H9 (cell line): ENCODE results near the gene TOM1L2. TPM values are rescaled to one million over a fixed set of nuclear protein-coding genes. Genes with fewer than 3 reads are reported as not detected.

Experiments
- DNase-seq: peaks from one replicate; pipeline ENCODE4 v3.0.0-alpha.2; 2017
- H2AFZ ChIP-seq: one replicate; pipeline ENCODE4 v1.6.1; 2013; ENCODE audit warnings: mild to moderate bottlenecking, low read length, control low read depth, moderate library complexity
- H2AK5ac ChIP-seq: 2 replicates; pipeline ENCODE4 v1.6.1; 2013; ENCODE audit warnings: low read length, control low read depth, mixed read lengths; ENCODE audit not compliant: insufficient read length
- H2BK120ac ChIP-seq: one replicate; pipeline ENCODE4 v1.6.1; 2013; ENCODE audit warnings: low read depth, mild to moderate bottlenecking, low read length, control low read depth, inconsistent platforms; ENCODE audit not compliant: poor library complexity, severe bottlenecking
- H2BK12ac ChIP-seq: 2 replicates; pipeline ENCODE4 v1.6.1; 2013; ENCODE audit warnings: low read length, control low read depth, mixed read lengths, low read depth; ENCODE audit not compliant: insufficient read length
- H2BK15ac ChIP-seq: 2 replicates; pipeline ENCODE4 v1.6.1; 2013; ENCODE audit warnings: low read depth, low read length, control low read depth
- H2BK20ac ChIP-seq: one replicate; pipeline ENCODE4 v1.6.1; 2013; ENCODE audit warnings: low read depth, mild to moderate bottlenecking, low read length, control low read depth, inconsistent platforms; ENCODE audit not compliant: poor library complexity, severe bottlenecking
- H2BK5ac ChIP-seq: 2 replicates; pipeline ENCODE4 v1.6.1; 2013; ENCODE audit warnings: low read length, control low read depth, mixed read lengths; ENCODE audit not compliant: insufficient read length
- H3K14ac ChIP-seq: 2 replicates; pipeline ENCODE4 v1.6.1; 2013; ENCODE audit warnings: low read length, control low read depth; ENCODE audit not compliant: insufficient read depth
- H3K18ac ChIP-seq: 2 replicates; pipeline ENCODE4 v1.6.1; 2013; ENCODE audit warnings: low read depth, mild to moderate bottlenecking, mixed read lengths, low read length, control low read depth; ENCODE audit not compliant: insufficient read length
- H3K23ac ChIP-seq: 2 replicates; pipeline ENCODE4 v1.6.1; 2013; ENCODE audit warnings: low read length, control low read depth, mixed read lengths, low read depth; ENCODE audit not compliant: insufficient read length
- H3K23me2 ChIP-seq: 2 replicates; pipeline ENCODE4 v1.6.1; 2013; ENCODE audit warnings: low read depth, mild to moderate bottlenecking, mixed read lengths, low read length, control low read depth; ENCODE audit not compliant: insufficient read length, poor library complexity, severe bottlenecking
- H3K27ac ChIP-seq: 2 replicates; pipeline ENCODE4 v1.5.1; 2013; ENCODE audit warnings: low read length, control low read depth, mixed read lengths, low read depth; ENCODE audit not compliant: insufficient read length
- H3K27me3 ChIP-seq: 2 replicates; pipeline ENCODE4 v1.6.1; 2013; ENCODE audit warnings: low read length, control low read depth, inconsistent platforms; ENCODE audit not compliant: insufficient read depth
- H3K4ac ChIP-seq: 2 replicates; pipeline ENCODE4 v1.6.1; 2013; ENCODE audit warnings: low read depth, mild to moderate bottlenecking, control low read depth, inconsistent platforms, low read length, moderate library complexity
- H3K4me1 ChIP-seq: 2 replicates; pipeline ENCODE4 v1.6.1; 2013; ENCODE audit warnings: low read length, control low read depth, inconsistent platforms; ENCODE audit not compliant: insufficient read depth
- H3K4me2 ChIP-seq: 2 replicates; pipeline ENCODE4 v1.6.1; 2013; ENCODE audit warnings: low read length, control low read depth, mixed read lengths; ENCODE audit not compliant: insufficient read length, insufficient read depth
- H3K56ac ChIP-seq: 2 replicates; pipeline ENCODE4 v1.6.1; 2013; ENCODE audit warnings: low read depth, mild to moderate bottlenecking, mixed read lengths, low read length, control low read depth; ENCODE audit not compliant: insufficient read length
- H3K79me1 ChIP-seq: 2 replicates; pipeline ENCODE4 v1.6.1; 2013; ENCODE audit warnings: low read depth, mild to moderate bottlenecking, moderate library complexity, low read length, control low read depth, inconsistent platforms; ENCODE audit not compliant: insufficient read depth, poor library complexity, severe bottlenecking
- H3K79me2 ChIP-seq: 2 replicates; pipeline ENCODE4 v1.6.1; 2013; ENCODE audit warnings: low read length, control low read depth, inconsistent platforms; ENCODE audit not compliant: insufficient read depth
- H3K9ac ChIP-seq: 2 replicates; pipeline ENCODE4 v1.6.1; 2013; ENCODE audit warnings: low read length, control low read depth, mixed read lengths; ENCODE audit not compliant: insufficient read length; ENCODE audit errors: extremely low read depth
- H3K9me3 ChIP-seq: one replicate; pipeline ENCODE4 v1.6.1; 2013; ENCODE audit warnings: low read depth, low read length, inconsistent platforms; ENCODE audit not compliant: control insufficient read depth
- H3T11ph ChIP-seq: one replicate; pipeline ENCODE4 v1.6.1; 2013; ENCODE audit warnings: mild to moderate bottlenecking, low read length, control low read depth, inconsistent platforms
- H4K20me1 ChIP-seq: one replicate; pipeline ENCODE4 v1.6.1; 2013; ENCODE audit not compliant: control insufficient read depth, insufficient read length, insufficient read depth
- H4K5ac ChIP-seq: 2 replicates; pipeline ENCODE4 v1.6.1; 2013; ENCODE audit warnings: low read depth, mild to moderate bottlenecking, mixed read lengths, low read length, control low read depth; ENCODE audit not compliant: insufficient read length
- H4K8ac ChIP-seq: replicated peaks from 2 replicates; pipeline ENCODE4 v1.6.1; 2013; ENCODE audit warnings: low read length, control low read depth, mixed read lengths, low read depth; ENCODE audit not compliant: insufficient read length
- H4K91ac ChIP-seq: 2 replicates; pipeline ENCODE4 v1.6.1; 2013; ENCODE audit warnings: low read depth, mild to moderate bottlenecking, moderate library complexity, mixed read lengths, low read length, control low read depth; ENCODE audit not compliant: insufficient read length
- H3K27ac Mint-ChIP-seq, 3 experiments: 2 replicates in 2 of 3; 3 replicates in 1 of 3; pipeline ENCODE4 v1.8.0; 2020 to 2021; ENCODE audit warnings: mixed read lengths in 3 of 3, mild to moderate bottlenecking in 1 of 3, moderate library complexity in 1 of 3
- H3K27me3 Mint-ChIP-seq: 2 replicates; pipeline ENCODE4 v1.8.0; 2021; ENCODE audit warnings: low read depth, mild to moderate bottlenecking, moderate library complexity, mixed read lengths
- H3K36me3 Mint-ChIP-seq, 3 experiments: 2 replicates in 2 of 3; 3 replicates in 1 of 3; pipeline ENCODE4 v1.8.0; 2020 to 2021; ENCODE audit warnings: low read depth in 3 of 3, mixed read lengths in 3 of 3; ENCODE audit not compliant: insufficient read depth in 1 of 3
- H3K4me1 Mint-ChIP-seq, 2 experiments: 2 replicates each; pipeline ENCODE4 v1.8.0; 2020; ENCODE audit warnings: mixed read lengths in 2 of 2
- H3K4me3 Mint-ChIP-seq, 2 experiments: 2 replicates in 1 of 2; 3 replicates in 1 of 2; pipeline ENCODE4 v1.8.0; 2020 to 2021; ENCODE audit warnings: mild to moderate bottlenecking in 2 of 2, mixed read lengths in 2 of 2, moderate library complexity in 1 of 2
- H3K9me3 Mint-ChIP-seq, 2 experiments: 2 replicates in 1 of 2; 3 replicates in 1 of 2; pipeline ENCODE4 v1.8.0; 2020; ENCODE audit warnings: mild to moderate bottlenecking in 2 of 2, mixed read lengths in 2 of 2, moderate library complexity in 1 of 2
- WGBS: extraction: QIAGEN DNeasy Blood & Tissue Kit; methylation state at CpG from one replicate; pipeline ENCODE4 v1.1.7; 2013; ENCODE audit warnings: missing lambda C conversion rate, low lambda C conversion rate, mixed read lengths; ENCODE audit not compliant: insufficient read length; ENCODE audit errors: extremely low coverage; 5-methylcytosine and 5-hydroxymethylcytosine counted together
- total RNA-seq: library from RNA; stranded (reverse); gene quantifications from 2 replicates; pipeline ENCODE4 v1.2.1, GENCODE V29; 2021
- TF ChIP-seq, protein P1 (sequence below): fragments of 200-600 bp; sonication (generic); conservative IDR thresholded peaks from 3 replicates; pipeline ENCODE4 v1.8.0; 2021; ENCODE audit warnings: antibody characterized with exemption, mild to moderate bottlenecking

The TOM1L2 gene
- total RNA-seq, 1 experiment from 2014 or later, result 4.6 TPM

DNA sequence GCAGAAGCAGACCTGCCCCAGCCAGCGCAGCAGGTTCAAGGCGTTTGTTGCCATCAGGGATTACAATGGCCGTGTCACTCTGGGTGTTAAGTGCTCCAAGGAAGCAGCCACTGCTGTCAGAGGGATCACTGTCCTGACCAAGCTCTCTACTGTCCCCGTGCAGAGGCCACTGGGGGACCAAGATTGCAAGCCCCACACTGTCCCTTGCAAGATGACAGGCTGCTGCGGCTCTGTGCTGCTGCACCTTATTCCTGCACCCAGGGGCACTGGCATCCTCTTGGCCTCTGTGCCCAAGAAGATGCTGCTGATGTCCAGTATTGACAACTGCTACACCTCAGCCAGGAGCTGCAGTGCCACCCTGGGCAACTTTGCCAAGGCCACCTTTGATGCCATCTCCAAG lies 39.1 kb upstream of the TOM1L2 start:
- Histone ChIP-seq H2BK15ac (no peak overlapping the region), H3K23ac (no peak overlapping the region), H3K4ac (no peak overlapping the region), H4K20me1 (no peaks in the 10 kb centered on the region), H3K4me2 (no peak overlapping the region), H2BK12ac (no peak overlapping the region), H3K4me1 (no peaks in the 10 kb centered on the region), H2BK5ac (no peak overlapping the region), H3K14ac (no peak overlapping the region; the same call in 1 of the 2 replicates), H2BK20ac (no peak overlapping the region), H3K18ac (no peak overlapping the region), H3K9ac (no peak overlapping the region), H3K27ac (no peak overlapping the region), H2AK5ac (no peak overlapping the region), H3K79me2 (no peaks in the 10 kb centered on the region), H3K27me3 (no peaks in the 10 kb centered on the region), H3T11ph (no peak overlapping the region), H2BK120ac (no peak overlapping the region), H3K9me3 (no peaks in the 10 kb centered on the region), H3K79me1 (no peaks in the 10 kb centered on the region), H4K91ac (no peak overlapping the region), H2AFZ (no peak overlapping the region), H3K56ac (no peak overlapping the region), H4K8ac (no peak overlapping the region), H3K23me2 (no peaks in the 10 kb centered on the region), H4K5ac (no peak overlapping the region)
- peaks cover 0 to 3% (median 0%) of the 10 kb centered on the region in 3 experiments; a peak in 3 of 7 replicates for H3K36me3 Mint-ChIP-seq
- WGBS, result no CpG with 5 or more reads among the region's 5 CpGs
- TF ChIP-seq, protein P1, sequence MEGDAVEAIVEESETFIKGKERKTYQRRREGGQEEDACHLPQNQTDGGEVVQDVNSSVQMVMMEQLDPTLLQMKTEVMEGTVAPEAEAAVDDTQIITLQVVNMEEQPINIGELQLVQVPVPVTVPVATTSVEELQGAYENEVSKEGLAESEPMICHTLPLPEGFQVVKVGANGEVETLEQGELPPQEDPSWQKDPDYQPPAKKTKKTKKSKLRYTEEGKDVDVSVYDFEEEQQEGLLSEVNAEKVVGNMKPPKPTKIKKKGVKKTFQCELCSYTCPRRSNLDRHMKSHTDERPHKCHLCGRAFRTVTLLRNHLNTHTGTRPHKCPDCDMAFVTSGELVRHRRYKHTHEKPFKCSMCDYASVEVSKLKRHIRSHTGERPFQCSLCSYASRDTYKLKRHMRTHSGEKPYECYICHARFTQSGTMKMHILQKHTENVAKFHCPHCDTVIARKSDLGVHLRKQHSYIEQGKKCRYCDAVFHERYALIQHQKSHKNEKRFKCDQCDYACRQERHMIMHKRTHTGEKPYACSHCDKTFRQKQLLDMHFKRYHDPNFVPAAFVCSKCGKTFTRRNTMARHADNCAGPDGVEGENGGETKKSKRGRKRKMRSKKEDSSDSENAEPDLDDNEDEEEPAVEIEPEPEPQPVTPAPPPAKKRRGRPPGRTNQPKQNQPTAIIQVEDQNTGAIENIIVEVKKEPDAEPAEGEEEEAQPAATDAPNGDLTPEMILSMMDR, result no peak
- H3K4me1 Mint-ChIP-seq, result peaks cover 7 to 14% of the 10 kb centered on the region in 2 experiments
- H3K9me3 Mint-ChIP-seq, result no peaks in the 10 kb centered on the region
- no peaks in the 10 kb centered on the region; the same call in 1 of the 2 replicates for H3K27me3 Mint-ChIP-seq
- H3K27ac Mint-ChIP-seq, result no peak overlapping the region
- H3K4me3 Mint-ChIP-seq, result no peak overlapping the region
- no peak for DNase-seq
